B cell (primary cell): ENCODE data around the gene SERPINA12.

Source experiments
- CTCF ChIP-seq: fragments of 200-600 bp; IDR thresholded peaks from one replicate; pipeline ENCODE4 v1.8.0; 2022; ENCODE audit warnings: antibody characterized with exemption, mild to moderate bottlenecking
- EZH2 ChIP-seq: IDR thresholded peaks from 2 replicates; pipeline ENCODE4 v1.6.1; 2012; ENCODE audit warnings: borderline replicate concordance, low read depth, mild to moderate bottlenecking, moderate library complexity, low read length; ENCODE audit not compliant: insufficient read depth, poor library complexity, severe bottlenecking

GRCh38 chr14:94515856-94516255, 6.6 kb upstream of the SERPINA12 start:
- TF ChIP-seq CTCF (no peak), EZH2 (no peak)
